ENCODE results near the gene COQ2.

- TF ChIP-seq CTCF (IDR thresholded peaks at IDR 0.05) (no peak), POLR2A (IDR thresholded peaks at IDR 0.05) (no peak), EP300 (IDR thresholded peaks at IDR 0.05) (no peak), POLR2AphosphoS5 (IDR thresholded peaks at IDR 0.05) (no peak)
Measured at GRCh38 chr4:83305187-83305586, 20.6 kb upstream of the COQ2 start.

Measured in gastroesophageal sphincter (tissue), 3 donors.